ENCODE measurements around the gene TSNAXIP1. TPM values are rescaled to one million over a fixed set of nuclear protein-coding genes. Genes with fewer than 3 reads are reported as not detected.

The TSNAXIP1 gene
- total RNA-seq, 1 experiment from 2014 or later: 0.52 TPM

DNA sequence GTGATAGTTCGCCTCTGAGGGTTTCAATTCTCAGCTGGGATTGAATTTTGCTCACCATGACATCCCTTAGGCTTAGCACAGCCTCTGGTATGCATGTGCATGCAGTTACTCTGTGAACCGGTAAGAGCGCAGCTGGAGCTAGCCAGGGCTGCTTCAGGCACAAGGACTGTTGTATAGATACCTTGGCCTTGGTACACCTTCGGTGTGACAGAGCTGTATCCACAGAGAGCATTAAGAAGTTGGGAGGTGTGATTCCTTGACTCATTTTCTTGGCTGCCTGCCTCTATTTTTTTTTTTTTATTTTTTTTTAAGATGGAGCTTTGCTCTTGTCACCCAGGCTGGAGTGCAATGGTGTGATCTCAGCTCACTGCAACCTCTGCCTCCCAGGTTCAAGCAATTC lies 37.8 kb downstream of the TSNAXIP1 start:
- Histone ChIP-seq H3K36me3 (ENCODE audit: insufficient read depth, low read length) (peaks cover 8% of the 10 kb centered on the region; the same call in 1 of the 2 replicates), H3K4me1 (ENCODE audit: low read length) (peaks cover 44% of the 10 kb centered on the region), H3K4me2 (ENCODE audit: low read depth, low read length, poor library complexity, severe bottlenecking) (peak overlapping the region; percentile 92), H3K9me2 (replicated peaks; ENCODE audit: insufficient read depth, low read length) (no peaks in the 10 kb centered on the region), H3K9me3 (ENCODE audit: low read length) (no peaks in the 10 kb centered on the region), H4K20me1 (ENCODE audit: insufficient read depth, low read depth, low read length) (peaks cover 21% of the 10 kb centered on the region; the same call in 1 of the 2 replicates), H3K27ac (ENCODE audit: low read length) (peak overlapping the region; percentile 79), H2AFZ (ENCODE audit: low read length) (no peak overlapping the region), H3K79me2 (ENCODE audit: low read length) (peaks cover 63% of the 10 kb centered on the region), H3K4me3 (ENCODE audit: low read length) (peak overlapping the region; percentile 100), H3K9ac (ENCODE audit: low read length) (peak overlapping the region; percentile 98), H3K27me3 (ENCODE audit: low read length) (no peaks in the 10 kb centered on the region)
- peak; percentile 42 for DNase-seq

DNA sequence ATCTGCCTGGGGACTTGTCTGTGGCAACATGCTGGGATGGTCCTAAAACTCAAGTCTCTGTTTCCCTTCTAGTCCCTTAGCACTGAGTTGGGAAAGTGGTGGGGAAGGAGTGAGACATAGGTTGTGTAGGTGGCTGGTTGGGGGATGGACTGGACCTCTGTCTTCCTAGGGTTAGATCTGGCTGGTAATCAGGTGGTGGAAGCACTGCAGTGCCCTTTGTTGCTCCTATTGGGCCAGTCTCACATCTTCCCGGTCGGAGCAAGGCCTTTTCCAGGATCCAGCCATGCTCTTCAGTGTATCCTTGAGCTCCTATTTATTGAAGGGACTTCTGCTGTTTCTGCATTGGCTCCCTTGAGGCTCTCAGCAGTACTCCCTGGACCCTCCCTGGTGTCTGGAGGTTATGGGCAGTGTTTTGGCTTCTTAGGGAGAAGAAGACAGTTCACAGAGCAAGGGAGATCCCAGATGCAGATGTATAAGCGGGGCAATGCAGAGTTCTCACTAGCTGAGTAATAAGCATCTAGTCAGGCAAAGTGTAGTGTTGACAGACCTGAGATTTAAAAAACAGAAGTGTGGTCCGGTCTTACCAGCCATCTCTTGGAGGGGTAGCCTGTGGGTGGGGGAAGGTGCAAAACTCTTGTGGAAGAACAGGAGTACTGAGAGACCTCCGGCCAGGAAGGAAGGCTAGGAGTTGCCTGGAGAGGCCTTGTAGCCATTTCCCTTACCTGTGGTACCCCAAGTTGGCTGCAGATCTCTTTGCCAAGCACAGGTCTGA lies 38.8 kb downstream of the TSNAXIP1 start:
- Histone ChIP-seq H3K4me2 (ENCODE audit: low read depth, low read length, poor library complexity, severe bottlenecking) (peak overlapping the region; percentile 92), H3K79me2 (ENCODE audit: low read length) (peaks cover 72% of the 10 kb centered on the region), H2AFZ (ENCODE audit: low read length) (no peak overlapping the region), H3K36me3 (ENCODE audit: insufficient read depth, low read length) (peaks cover 8% of the 10 kb centered on the region; the same call in 1 of the 2 replicates), H3K9ac (ENCODE audit: low read length) (peak overlapping the region; percentile 98), H4K20me1 (ENCODE audit: insufficient read depth, low read depth, low read length) (peaks cover 21% of the 10 kb centered on the region; the same call in 1 of the 2 replicates), H3K9me3 (ENCODE audit: low read length) (no peaks in the 10 kb centered on the region), H3K4me1 (ENCODE audit: low read length) (peaks cover 44% of the 10 kb centered on the region), H3K27ac (ENCODE audit: low read length) (peak overlapping the region; percentile 86), H3K9me2 (replicated peaks; ENCODE audit: insufficient read depth, low read length) (no peaks in the 10 kb centered on the region), H3K27me3 (ENCODE audit: low read length) (no peaks in the 10 kb centered on the region), H3K4me3 (ENCODE audit: low read length) (peak overlapping the region; percentile 100)
- peak; percentile 49 for DNase-seq

DNA sequence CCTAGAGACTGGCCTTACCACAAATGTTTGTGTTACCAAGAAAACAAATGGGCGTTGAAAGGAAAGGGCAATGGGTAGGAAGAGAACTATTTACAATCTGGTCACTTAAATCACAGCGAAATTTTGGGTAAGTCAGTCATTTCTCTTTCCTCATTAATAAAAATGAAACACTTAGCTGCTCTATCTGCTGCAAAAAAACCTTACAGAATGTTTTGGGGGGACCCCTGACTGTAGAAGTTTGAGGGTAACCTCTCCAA lies 39.3 kb downstream of the TSNAXIP1 start:
- Histone ChIP-seq H3K9ac (ENCODE audit: low read length) (peak overlapping the region; percentile 98), H3K4me1 (ENCODE audit: low read length) (peaks cover 44% of the 10 kb centered on the region), H3K9me2 (replicated peaks; ENCODE audit: insufficient read depth, low read length) (no peaks in the 10 kb centered on the region), H3K36me3 (ENCODE audit: insufficient read depth, low read length) (peaks cover 8% of the 10 kb centered on the region; the same call in 1 of the 2 replicates), H3K27ac (ENCODE audit: low read length) (peak overlapping the region; percentile 86), H2AFZ (ENCODE audit: low read length) (peak overlapping the region; percentile 26; the same call in 1 of the 2 replicates), H3K27me3 (ENCODE audit: low read length) (no peaks in the 10 kb centered on the region), H3K4me3 (ENCODE audit: low read length) (peak overlapping the region; percentile 100), H4K20me1 (ENCODE audit: insufficient read depth, low read depth, low read length) (peaks cover 21% of the 10 kb centered on the region; the same call in 1 of the 2 replicates), H3K9me3 (ENCODE audit: low read length) (no peaks in the 10 kb centered on the region), H3K79me2 (ENCODE audit: low read length) (peaks cover 77% of the 10 kb centered on the region), H3K4me2 (ENCODE audit: low read depth, low read length, poor library complexity, severe bottlenecking) (peak overlapping the region; percentile 92)
- DNase-seq: no peak

DNA sequence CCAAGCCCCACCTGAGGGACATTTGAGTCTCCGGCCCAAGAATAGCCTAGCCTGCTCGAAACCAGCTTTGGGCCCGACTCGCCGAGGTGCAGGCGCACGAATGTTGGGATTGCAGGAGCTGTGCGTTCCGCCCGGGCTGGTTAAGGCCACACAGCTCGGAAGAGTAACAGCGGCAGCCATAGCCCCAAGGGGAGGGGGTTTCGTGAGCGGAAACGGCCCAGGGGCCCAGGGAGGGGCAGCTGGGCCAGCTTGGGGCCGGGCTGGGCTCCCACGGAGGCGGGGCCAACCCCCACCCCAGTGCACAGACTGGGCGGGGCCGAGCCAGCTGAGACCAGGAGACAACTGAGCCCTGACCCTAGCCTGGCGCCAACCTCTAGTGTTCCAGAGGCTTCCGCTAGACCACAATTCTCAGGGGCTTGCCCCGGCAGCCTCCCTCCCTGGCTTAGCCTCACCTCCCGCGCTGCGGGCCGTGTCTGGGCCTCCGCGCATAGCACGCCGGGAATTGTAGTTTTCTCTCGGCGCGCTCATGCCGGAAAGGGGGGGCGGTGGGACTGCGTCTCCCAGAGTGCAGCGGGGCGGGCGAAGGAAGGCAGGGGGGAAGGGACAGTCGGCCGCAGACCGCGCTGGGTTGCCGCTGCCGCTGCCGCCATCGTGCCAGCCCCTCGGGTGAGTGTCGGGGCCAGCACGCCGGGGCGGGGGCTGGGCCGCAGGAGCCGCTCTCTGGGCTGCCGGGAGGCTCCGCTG lies 39.8 kb downstream of the TSNAXIP1 start, which contains the start of gene NUTF2:
NUTF2 (plus strand) TSS at position 614 of the 744 bp plus-strand sequence. CDS start 18,198 bp downstream, outside the sequence.
- Histone ChIP-seq H2AFZ (ENCODE audit: low read length) (peak within 1 kb of the TSS; percentile 26; the same call in 1 of the 2 replicates), H3K9ac (ENCODE audit: low read length) (peak within 1 kb of the TSS; percentile 98), H4K20me1 (ENCODE audit: insufficient read depth, low read depth, low read length) (peaks cover 21% of the 10 kb centered on the region; the same call in 1 of the 2 replicates), H3K27me3 (ENCODE audit: low read length) (no peaks in the 10 kb centered on the region), H3K36me3 (ENCODE audit: insufficient read depth, low read length) (peaks cover 8% of the 10 kb centered on the region; the same call in 1 of the 2 replicates), H3K4me1 (ENCODE audit: low read length) (peaks cover 40% of the 10 kb centered on the region), H3K9me2 (replicated peaks; ENCODE audit: insufficient read depth, low read length) (no peaks in the 10 kb centered on the region), H3K79me2 (ENCODE audit: low read length) (peaks cover 81% of the 10 kb centered on the region), H3K9me3 (ENCODE audit: low read length) (no peaks in the 10 kb centered on the region), H3K4me2 (ENCODE audit: low read depth, low read length, poor library complexity, severe bottlenecking) (peak within 1 kb of the TSS; percentile 92), H3K27ac (ENCODE audit: low read length) (peak within 1 kb of the TSS; percentile 86), H3K4me3 (ENCODE audit: low read length) (peak within 1 kb of the TSS; percentile 100)
- DNase-seq: peak; percentile 99

DNA sequence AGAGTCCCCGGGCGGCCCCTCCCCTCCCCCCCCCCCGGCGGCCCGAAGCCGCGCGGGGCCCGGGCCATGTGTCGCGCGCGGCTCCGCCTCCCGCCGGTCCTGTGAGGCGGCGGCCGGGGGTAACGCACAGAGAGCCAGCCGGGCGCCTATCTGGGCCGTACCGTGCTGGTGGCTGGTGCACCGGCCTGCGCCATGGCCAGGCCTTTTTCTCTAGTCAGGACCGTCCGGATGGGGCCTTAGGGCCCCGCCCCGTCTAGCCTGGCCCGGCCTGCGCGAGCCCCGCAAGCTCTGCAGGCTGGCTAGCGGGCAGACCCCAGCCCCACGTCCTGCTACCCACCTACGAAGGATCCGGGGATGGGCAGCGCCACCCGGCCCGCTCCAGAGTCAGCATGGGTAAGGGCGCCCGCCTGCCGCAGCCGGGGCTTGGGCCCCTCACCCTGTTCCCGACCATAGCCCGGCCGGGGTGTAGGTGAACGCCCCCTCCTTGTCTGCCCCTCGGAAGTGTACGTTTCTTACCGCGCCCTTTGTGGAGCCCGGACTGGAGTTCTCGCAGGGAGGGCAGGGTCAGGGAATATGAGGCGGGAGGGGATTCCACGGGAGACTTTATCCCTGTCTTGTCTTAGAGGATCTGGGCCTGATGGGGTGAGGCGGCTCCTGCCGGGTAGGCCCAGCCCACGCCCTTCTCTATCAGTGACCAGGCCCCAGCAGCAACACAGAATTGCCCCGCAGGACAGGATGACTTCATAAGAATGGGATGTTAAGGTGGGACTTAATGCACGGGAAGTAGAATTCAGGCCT lies 40.6 kb downstream of the TSNAXIP1 start, which contains the start of gene CENPT:
CENPT (minus strand) TSS at position 630 of the 798 bp plus-strand sequence. CDS start 13,834 bp downstream, outside the sequence.
- Histone ChIP-seq H3K9ac (ENCODE audit: low read length) (peak within 1 kb of the TSS; percentile 98), H3K9me3 (ENCODE audit: low read length) (no peaks in the 10 kb centered on the region), H3K4me3 (ENCODE audit: low read length) (peak within 1 kb of the TSS; percentile 100), H3K79me2 (ENCODE audit: low read length) (peaks cover 89% of the 10 kb centered on the region), H3K4me2 (ENCODE audit: low read depth, low read length, poor library complexity, severe bottlenecking) (peak within 1 kb of the TSS; percentile 92), H3K27me3 (ENCODE audit: low read length) (no peaks in the 10 kb centered on the region), H3K27ac (ENCODE audit: low read length) (peak within 1 kb of the TSS; percentile 86), H3K4me1 (ENCODE audit: low read length) (peaks cover 38% of the 10 kb centered on the region), H3K36me3 (ENCODE audit: insufficient read depth, low read length) (peaks cover 8% of the 10 kb centered on the region; the same call in 1 of the 2 replicates), H2AFZ (ENCODE audit: low read length) (peak within 1 kb of the TSS; percentile 26; the same call in 1 of the 2 replicates), H3K9me2 (replicated peaks; ENCODE audit: insufficient read depth, low read length) (no peaks in the 10 kb centered on the region), H4K20me1 (ENCODE audit: insufficient read depth, low read depth, low read length) (peaks cover 21% of the 10 kb centered on the region; the same call in 1 of the 2 replicates)
- DNase-seq: peak; percentile 62

DNA sequence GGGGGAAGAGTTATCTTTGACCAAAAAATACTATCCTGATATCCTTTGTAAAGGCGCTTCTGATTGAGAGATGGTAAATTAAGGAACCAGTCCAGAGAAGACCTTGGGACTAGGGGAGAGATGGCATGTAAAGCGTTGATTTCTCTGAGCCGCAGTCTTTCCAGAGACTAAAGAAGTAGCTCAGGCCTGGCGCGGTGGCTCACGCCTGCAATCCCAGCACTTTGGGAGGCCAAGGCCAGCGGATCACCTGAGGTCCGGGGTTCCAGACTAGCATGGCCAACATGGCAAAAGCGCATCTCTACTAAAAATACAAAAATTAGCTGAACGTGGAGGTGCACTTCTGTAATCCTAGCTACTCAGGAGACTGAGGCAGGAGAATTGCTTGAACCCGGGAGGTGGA lies 41.4 kb downstream of the TSNAXIP1 start:
- H3K4me3 ChIP-seq (ENCODE audit: low read length): peak overlapping the region; percentile 100
- peak; percentile 12 for DNase-seq
- no peaks in the 10 kb centered on the region for H3K27me3 ChIP-seq (ENCODE audit: low read length)
- H4K20me1 ChIP-seq (ENCODE audit: insufficient read depth, low read depth, low read length): peaks cover 19% of the 10 kb centered on the region; the same call in 1 of the 2 replicates
- H3K4me1 ChIP-seq (ENCODE audit: low read length): peaks cover 38% of the 10 kb centered on the region
- H3K27ac ChIP-seq (ENCODE audit: low read length): peak overlapping the region; percentile 86; the same call in 1 of the 2 replicates
- peaks cover 8% of the 10 kb centered on the region; the same call in 1 of the 2 replicates for H3K36me3 ChIP-seq (ENCODE audit: insufficient read depth, low read length)
- H3K9me2 ChIP-seq (replicated peaks; ENCODE audit: insufficient read depth, low read length): no peaks in the 10 kb centered on the region
- H3K4me2 ChIP-seq (ENCODE audit: low read depth, low read length, poor library complexity, severe bottlenecking): peak overlapping the region; percentile 92
- peak overlapping the region; percentile 98 for H3K9ac ChIP-seq (ENCODE audit: low read length)
- no peaks in the 10 kb centered on the region for H3K9me3 ChIP-seq (ENCODE audit: low read length)
- peaks cover 89% of the 10 kb centered on the region for H3K79me2 ChIP-seq (ENCODE audit: low read length)
- no peak overlapping the region for H2AFZ ChIP-seq (ENCODE audit: low read length)

DNA sequence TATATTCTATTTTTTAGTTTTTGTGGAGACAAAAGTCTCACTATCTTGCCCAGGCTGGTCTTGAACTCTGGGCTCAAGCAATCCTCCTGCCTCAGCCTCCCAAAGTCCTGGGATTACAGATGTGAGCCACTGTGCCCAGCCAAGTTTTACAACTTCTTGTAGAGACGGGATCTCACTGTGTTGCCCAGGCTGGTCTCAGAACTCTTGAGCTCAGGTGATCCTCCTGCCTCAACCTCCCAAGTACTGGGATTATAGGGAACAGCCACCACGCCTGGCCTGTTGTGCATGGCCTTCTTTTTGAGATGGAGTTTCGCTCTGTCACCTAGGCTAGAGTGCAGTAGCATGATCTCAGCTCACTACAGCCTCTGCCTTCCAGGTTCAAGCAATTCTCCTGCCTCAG lies 47.0 kb downstream of the TSNAXIP1 start:
- H3K27ac ChIP-seq (ENCODE audit: low read length): no peak overlapping the region
- peaks cover 25% of the 10 kb centered on the region; the same call in 1 of the 2 replicates for H4K20me1 ChIP-seq (ENCODE audit: insufficient read depth, low read depth, low read length)

More for the DNA sequence above, 47.0 kb downstream of the TSNAXIP1 start:
- Histone ChIP-seq H3K79me2 (ENCODE audit: low read length) (peaks cover 96% of the 10 kb centered on the region), H3K9ac (ENCODE audit: low read length) (no peak overlapping the region), H3K9me3 (ENCODE audit: low read length) (no peaks in the 10 kb centered on the region), H3K4me1 (ENCODE audit: low read length) (no peaks in the 10 kb centered on the region), H3K9me2 (replicated peaks; ENCODE audit: insufficient read depth, low read length) (no peaks in the 10 kb centered on the region), H2AFZ (ENCODE audit: low read length) (no peak overlapping the region), H3K4me2 (ENCODE audit: low read depth, low read length, poor library complexity, severe bottlenecking) (no peak overlapping the region), H3K4me3 (ENCODE audit: low read length) (no peak overlapping the region), H3K27me3 (ENCODE audit: low read length) (no peaks in the 10 kb centered on the region), H3K36me3 (ENCODE audit: insufficient read depth, low read length) (peaks cover 5% of the 10 kb centered on the region; the same call in 1 of the 2 replicates)
- no peak for DNase-seq
